Mesenchymal stem cell (in vitro differentiated cells and primary cell): ENCODE results near the gene KHK.

Experiments used
- DNase-seq: peaks from one replicate; pipeline ENCODE4 v3.0.0-alpha.2; 2013
- H2AFZ ChIP-seq: one replicate; pipeline ENCODE4 v1.6.1; 2013; ENCODE audit warnings: low read depth, mild to moderate bottlenecking, control low read depth, inconsistent platforms, low read length, moderate library complexity
- H2AK5ac ChIP-seq: 2 replicates; pipeline ENCODE4 v1.6.1; 2013; ENCODE audit warnings: low read length, moderate library complexity, mild to moderate bottlenecking, inconsistent platforms; ENCODE audit not compliant: severe bottlenecking
- H2BK120ac ChIP-seq: one replicate; pipeline ENCODE4 v1.6.1; 2013; ENCODE audit warnings: low read depth, mild to moderate bottlenecking, inconsistent platforms, low read length, moderate library complexity
- H2BK12ac ChIP-seq, 2 experiments: one replicate each; pipeline ENCODE4 v1.6.1; 2013; ENCODE audit warnings: inconsistent platforms in 2 of 2, low read length in 2 of 2, mild to moderate bottlenecking in 2 of 2, moderate library complexity in 2 of 2, control low read depth in 1 of 2
- H2BK15ac ChIP-seq: one replicate; pipeline ENCODE4 v1.6.1; 2013; ENCODE audit warnings: mild to moderate bottlenecking, low read depth, inconsistent platforms; ENCODE audit not compliant: poor library complexity, severe bottlenecking
- H2BK5ac ChIP-seq: 2 replicates; pipeline ENCODE4 v1.6.1; 2013; ENCODE audit warnings: low read depth, mild to moderate bottlenecking, low read length, control low read depth, inconsistent platforms; ENCODE audit not compliant: poor library complexity, severe bottlenecking
- H3K14ac ChIP-seq, 2 experiments: one replicate each; pipeline ENCODE4 v1.6.1; 2013; ENCODE audit warnings: inconsistent platforms in 2 of 2, low read length in 2 of 2, control low read depth in 1 of 2, mild to moderate bottlenecking in 1 of 2, moderate library complexity in 1 of 2
- H3K18ac ChIP-seq, 2 experiments: one replicate each; pipeline ENCODE4 v1.6.1; 2013; ENCODE audit warnings: inconsistent platforms in 2 of 2, low read length in 2 of 2, control low read depth in 1 of 2, low read depth in 1 of 2, mild to moderate bottlenecking in 1 of 2
- H3K23ac ChIP-seq, 2 experiments: one replicate each; pipeline ENCODE4 v1.6.1; 2013; ENCODE audit warnings: inconsistent platforms in 2 of 2, low read length in 2 of 2, mild to moderate bottlenecking in 2 of 2, moderate library complexity in 2 of 2, control low read depth in 1 of 2
- H3K27ac ChIP-seq: 2 replicates; pipeline ENCODE4 v1.5.1; 2013; ENCODE audit warnings: mild to moderate bottlenecking, moderate library complexity, low read length, control low read depth, inconsistent platforms; ENCODE audit not compliant: poor library complexity, severe bottlenecking
- H3K27me3 ChIP-seq, 2 experiments: 2 replicates each; pipeline versions ENCODE4 v1.6.1 to v1.7.0; 2013; ENCODE audit warnings: low read length in 2 of 2, mild to moderate bottlenecking in 2 of 2, moderate library complexity in 2 of 2, control low read depth in 1 of 2, inconsistent platforms in 1 of 2; ENCODE audit not compliant: control insufficient read depth in 1 of 2, insufficient read depth in 1 of 2
- H3K36me3 ChIP-seq, 2 experiments: 2 replicates each; pipeline versions ENCODE4 v1.6.1 to v1.7.0; 2013; ENCODE audit warnings: low read length in 2 of 2, control low read depth in 1 of 2, inconsistent platforms in 1 of 2, low read depth in 1 of 2, mild to moderate bottlenecking in 1 of 2; ENCODE audit not compliant: insufficient read depth in 2 of 2, control insufficient read depth in 1 of 2
- H3K4ac ChIP-seq, 2 experiments: one replicate each; pipeline ENCODE4 v1.6.1; 2013; ENCODE audit warnings: inconsistent platforms in 2 of 2, low read length in 2 of 2, mild to moderate bottlenecking in 2 of 2, moderate library complexity in 2 of 2, control low read depth in 1 of 2, low read depth in 1 of 2
- H3K4me1 ChIP-seq: 2 replicates; pipeline ENCODE4 v1.6.1; 2013; ENCODE audit warnings: low read depth, low read length, control low read depth; ENCODE audit not compliant: control insufficient read depth, insufficient read depth
- H3K4me2 ChIP-seq: 2 replicates; pipeline ENCODE4 v1.6.1; 2013; ENCODE audit warnings: low read length, mild to moderate bottlenecking, inconsistent platforms; ENCODE audit not compliant: poor library complexity, severe bottlenecking
- H3K4me3 ChIP-seq, 2 experiments: 2 replicates each; pipeline versions ENCODE4 v1.5.1 to v1.7.0; 2013; ENCODE audit warnings: low read length in 2 of 2, mild to moderate bottlenecking in 2 of 2, control low read depth in 1 of 2, low read depth in 1 of 2; ENCODE audit not compliant: insufficient read depth in 1 of 2
- H3K79me1 ChIP-seq: replicated peaks from 2 replicates; pipeline ENCODE4 v1.6.1; 2013; ENCODE audit warnings: mild to moderate bottlenecking, control low read depth, low read length, inconsistent platforms; ENCODE audit not compliant: poor library complexity, severe bottlenecking
- H3K9ac ChIP-seq: 2 replicates; pipeline ENCODE4 v1.7.0; 2013; ENCODE audit warnings: mild to moderate bottlenecking, low read length, moderate library complexity
- H3K9me3 ChIP-seq: 2 replicates; pipeline ENCODE4 v1.7.0; 2013; ENCODE audit warnings: mild to moderate bottlenecking, low read length; ENCODE audit not compliant: control insufficient read depth
- H4K8ac ChIP-seq: one replicate; pipeline ENCODE4 v1.6.1; 2013; ENCODE audit warnings: inconsistent platforms, mild to moderate bottlenecking, low read length, moderate library complexity
- H4K91ac ChIP-seq: one replicate; pipeline ENCODE4 v1.6.1; 2013; ENCODE audit warnings: mild to moderate bottlenecking, low read length, inconsistent platforms
- WGBS: methylation state at CpG from one replicate; pipeline ENCODE4 v1.1.7; 2013; ENCODE audit warnings: mixed read lengths; 5-methylcytosine and 5-hydroxymethylcytosine counted together

Gene KHK

GRCh38 chr2:27093430-27094352, 7.1 kb downstream of the KHK start:
- Histone ChIP-seq H4K91ac (peak overlapping the region; percentile 20), H3K79me1 (no peaks in the 10 kb centered on the region), H3K27me3 (peaks cover 0 to 5% of the 10 kb centered on the region in 2 experiments), H3K4me2 (no peak overlapping the region), H3K27ac (no peak overlapping the region), H3K23ac (no peak overlapping the region), H3K4me1 (peaks cover 17% of the 10 kb centered on the region), H2BK15ac (no peak overlapping the region), H3K9ac (no peak overlapping the region), H3K4me3 (no peak overlapping the region), H2AFZ (no peak overlapping the region), H2AK5ac (no peak overlapping the region), H3K4ac (no peak overlapping the region), H4K8ac (no peak overlapping the region), H3K9me3 (no peaks in the 10 kb centered on the region), H3K36me3 (no peaks in the 10 kb centered on the region), H2BK12ac (no peak overlapping the region), H3K18ac (no peak overlapping the region), H2BK120ac (no peak overlapping the region), H2BK5ac (no peak overlapping the region), H3K14ac (no peak overlapping the region)
- DNase-seq = no peak
- 94% methylated on average over 6 of the region's 6 CpGs for WGBS

- no peaks in the 10 kb centered on the region for H3K79me1 ChIP-seq
- no peak overlapping the region for H2BK5ac ChIP-seq
- no peaks in the 10 kb centered on the region for H3K36me3 ChIP-seq
- no peak overlapping the region for H3K23ac ChIP-seq
- H4K8ac ChIP-seq = no peak overlapping the region
- peaks cover 18% of the 10 kb centered on the region for H3K4me1 ChIP-seq
- peaks cover under 1 to 1% of the 10 kb centered on the region in 2 experiments for H3K27me3 ChIP-seq
- WGBS = 96% methylated on average over 24 of the region's 24 CpGs
- DNase-seq = no peak
- no peak overlapping the region for H2BK12ac ChIP-seq
- H2BK120ac ChIP-seq = no peak overlapping the region
- no peak overlapping the region for H3K14ac ChIP-seq
- H3K9ac ChIP-seq = no peak overlapping the region
- H2AK5ac ChIP-seq = no peak overlapping the region
- H3K4ac ChIP-seq = no peak overlapping the region
- H2AFZ ChIP-seq = no peak overlapping the region
- H3K9me3 ChIP-seq = no peaks in the 10 kb centered on the region
- H2BK15ac ChIP-seq = no peak overlapping the region
- H4K91ac ChIP-seq = no peak overlapping the region
- no peak overlapping the region for H3K18ac ChIP-seq
- no peak overlapping the region for H3K27ac ChIP-seq
- no peak overlapping the region for H3K4me3 ChIP-seq
- H3K4me2 ChIP-seq = no peak overlapping the region
Measured at GRCh38 chr2:27094353-27094984, 7.9 kb downstream of the KHK start.

GRCh38 chr2:27095427-27095744, 8.8 kb downstream of the KHK start:
- no peak for DNase-seq
- H3K79me1 ChIP-seq = no peaks in the 10 kb centered on the region
- no peak overlapping the region for H3K4me2 ChIP-seq
- 89% methylated on average over 2 of the region's 2 CpGs for WGBS
- no peak overlapping the region for H3K4me3 ChIP-seq
- H3K18ac ChIP-seq = no peak overlapping the region
- no peaks in the 10 kb centered on the region for H3K36me3 ChIP-seq
- H3K27me3 ChIP-seq = peaks cover 0 to 8% of the 10 kb centered on the region in 2 experiments
- H3K9ac ChIP-seq = no peak overlapping the region
- no peak overlapping the region for H2BK5ac ChIP-seq
- no peak overlapping the region for H4K91ac ChIP-seq
- no peak overlapping the region for H2BK15ac ChIP-seq
- H3K14ac ChIP-seq = no peak overlapping the region
- H2BK120ac ChIP-seq = no peak overlapping the region
- no peak overlapping the region for H3K27ac ChIP-seq
- no peaks in the 10 kb centered on the region for H3K9me3 ChIP-seq
- no peak overlapping the region for H4K8ac ChIP-seq
- H3K23ac ChIP-seq = no peak overlapping the region
- H2AFZ ChIP-seq = peak overlapping the region; percentile 46
- H3K4me1 ChIP-seq = peaks cover 20% of the 10 kb centered on the region
- H3K4ac ChIP-seq = no peak overlapping the region
- no peak overlapping the region for H2BK12ac ChIP-seq
- H2AK5ac ChIP-seq = no peak overlapping the region
